Measurements from ENCODE around the gene FOXP3.

FOXP3 gene

GRCh38 chrX:49214996-49215526 is 49.4 kb downstream of the FOXP3 start:
- DNase-seq (ENCODE audit: low spot score) = no peak

GRCh38 chrX:49214416-49214815 is 50.1 kb downstream of the FOXP3 start:
- no peak for DNase-seq (ENCODE audit: low spot score)

- no peak for DNase-seq (ENCODE audit: low spot score)
Observed at GRCh38 chrX:49212861-49213260, 51.6 kb downstream of the FOXP3 start.

GRCh38 chrX:49212209-49212608 is 52.3 kb downstream of the FOXP3 start:
- no peak for DNase-seq (ENCODE audit: low spot score)

GRCh38 chrX:49211074-49211473 is 53.4 kb downstream of the FOXP3 start:
- no peak for DNase-seq (ENCODE audit: low spot score)

- no peak for DNase-seq (ENCODE audit: low spot score)
Observed at GRCh38 chrX:49210406-49210805, 54.1 kb downstream of the FOXP3 start.

- DNase-seq (ENCODE audit: low spot score) = no peak
Observed at GRCh38 chrX:49209434-49210251, 54.9 kb downstream of the FOXP3 start.

GRCh38 chrX:49208399-49208798 is 56.1 kb downstream of the FOXP3 start:
- DNase-seq (ENCODE audit: low spot score) = no peak

- no peak for DNase-seq (ENCODE audit: low spot score)
Observed at GRCh38 chrX:49206543-49206942, 58.0 kb downstream of the FOXP3 start.

- DNase-seq (ENCODE audit: low spot score) = no peak
Observed at GRCh38 chrX:49205443-49205842, 59.1 kb downstream of the FOXP3 start.

- DNase-seq (ENCODE audit: low spot score) = no peak
Observed at GRCh38 chrX:49204709-49205108, 59.8 kb downstream of the FOXP3 start.

- DNase-seq (ENCODE audit: low spot score) = no peak
Observed at GRCh38 chrX:49204017-49204416, 60.5 kb downstream of the FOXP3 start.

- DNase-seq (ENCODE audit: low spot score) = no peak
Observed at GRCh38 chrX:49203536-49203935, 61.0 kb downstream of the FOXP3 start.

- DNase-seq (ENCODE audit: low spot score) = no peak
Observed at GRCh38 chrX:49202022-49202421, 62.5 kb downstream of the FOXP3 start.
